Thymus (tissue), 11 donors: ENCODE results near the gene SH3RF3. TPM values are rescaled to one million over a fixed set of nuclear protein-coding genes. Genes with fewer than 3 reads are reported as not detected.

ENCODE experiments used
- DNase-seq, 9 donors: peaks; one replicate each; pipeline ENCODE4 v3.0.0-alpha.2; 2013; ENCODE audit warnings: low spot score in 9 of 9, low read depth in 6 of 9, missing footprints in 1 of 9
- H3K27ac ChIP-seq, 2 donors: one replicate each; pipeline ENCODE4 v1.5.1; 2013; ENCODE audit warnings: control low read depth in 1 of 2, low read depth in 1 of 2, low read length in 1 of 2, mild to moderate bottlenecking in 1 of 2, moderate library complexity in 1 of 2
- H3K27me3 ChIP-seq, 2 donors: one replicate each; pipeline ENCODE4 v1.5.1; 2013; ENCODE audit warnings: low read length in 1 of 2; ENCODE audit not compliant: control insufficient read depth in 2 of 2, insufficient read depth in 1 of 2
- H3K36me3 ChIP-seq, 2 donors: one replicate each; pipeline ENCODE4 v1.5.1; 2013; ENCODE audit warnings: low read length in 1 of 2, mild to moderate bottlenecking in 1 of 2, moderate library complexity in 1 of 2; ENCODE audit not compliant: control insufficient read depth in 2 of 2, insufficient read depth in 2 of 2
- H3K4me1 ChIP-seq, 2 donors: one replicate each; pipeline ENCODE4 v1.5.1; 2013; ENCODE audit warnings: low read length in 2 of 2; ENCODE audit not compliant: control insufficient read depth in 2 of 2, insufficient read depth in 2 of 2
- H3K4me3 ChIP-seq, 2 donors: one replicate each; pipeline ENCODE4 v1.5.1; 2013; ENCODE audit warnings: low read length in 2 of 2, control low read depth in 1 of 2, mild to moderate bottlenecking in 1 of 2
- H3K9me3 ChIP-seq, 2 donors: one replicate each; pipeline ENCODE4 v1.5.1; 2013; ENCODE audit warnings: low read length in 1 of 2, mild to moderate bottlenecking in 1 of 2; ENCODE audit not compliant: control insufficient read depth in 2 of 2, insufficient read depth in 1 of 2
- WGBS: extraction: QIAGEN DNeasy Blood & Tissue Kit; methylation state at CpG from one replicate; pipeline ENCODE4 v1.1.7; 2013; 5-methylcytosine and 5-hydroxymethylcytosine counted together
- polyA plus RNA-seq: library from polyadenylated mRNA; stranded (reverse); fragments of 200-250 nt; gene quantifications from one replicate; pipeline ENCODE4 v1.2.3, GENCODE V29; 2013
- total RNA-seq: library from RNA; stranded (reverse); fragments of 120-200 nt; gene quantifications from one replicate; pipeline ENCODE4 v1.2.4, GENCODE V29; 2013
- donor health status: healthy.

The SH3RF3 gene
- total and polyA plus RNA-seq, 2 donors, result 3.2 to 8.2 TPM

- WGBS, result 98% methylated on average over 6 of the region's 6 CpGs
- Histone ChIP-seq H3K4me3 (no peak overlapping the region), H3K4me1 (peaks cover 8 to 15% of the 10 kb centered on the region in 2 donors), H3K36me3 (no peaks in the 10 kb centered on the region), H3K9me3 (no peaks in the 10 kb centered on the region), H3K27ac (no peak overlapping the region), H3K27me3 (no peaks in the 10 kb centered on the region)
- no peak for DNase-seq
Observed at GRCh38 chr2:109339519-109339966, 210.5 kb downstream of the SH3RF3 start.

GRCh38 chr2:109340381-109340780 is 211.4 kb downstream of the SH3RF3 start:
- Histone ChIP-seq H3K27ac (no peak overlapping the region), H3K4me1 (peaks cover 6 to 9% of the 10 kb centered on the region in 2 donors), H3K27me3 (no peaks in the 10 kb centered on the region), H3K9me3 (no peaks in the 10 kb centered on the region), H3K4me3 (no peak overlapping the region), H3K36me3 (no peaks in the 10 kb centered on the region)
- no peak for DNase-seq
- 98% methylated on average over 4 of the region's 4 CpGs for WGBS

- peaks cover 0 to 7% of the 10 kb centered on the region in 2 donors for H3K4me1 ChIP-seq
- H3K27ac ChIP-seq, result peak overlapping the region in 1 of 2 donors; percentile 41
- no peaks in the 10 kb centered on the region for H3K27me3 ChIP-seq
- no peak overlapping the region for H3K4me3 ChIP-seq
- 85% methylated on average over 7 of the region's 7 CpGs for WGBS
- DNase-seq, result no peak
- no peaks in the 10 kb centered on the region for H3K9me3 ChIP-seq
- no peaks in the 10 kb centered on the region for H3K36me3 ChIP-seq
Observed at GRCh38 chr2:109341355-109342255, 212.6 kb downstream of the SH3RF3 start.

- no peak overlapping the region for H3K4me3 ChIP-seq
- 97% methylated on average over 18 of the region's 18 CpGs for WGBS
- no peak for DNase-seq
Observed at GRCh38 chr2:109342256-109342850, 213.3 kb downstream of the SH3RF3 start.

GRCh38 chr2:109342930-109343329 is 213.9 kb downstream of the SH3RF3 start:
- 94% methylated on average over 6 of the region's 6 CpGs for WGBS
- no peak overlapping the region for H3K4me3 ChIP-seq
- H3K27me3 ChIP-seq, result no peaks in the 10 kb centered on the region
- H3K27ac ChIP-seq, result no peak overlapping the region
- no peaks in the 10 kb centered on the region for H3K36me3 ChIP-seq
- DNase-seq, result no peak
- H3K4me1 ChIP-seq, result peaks cover 0 to 17% of the 10 kb centered on the region in 2 donors
- H3K9me3 ChIP-seq, result no peaks in the 10 kb centered on the region

More at GRCh38 chr2:109342256-109342850, 213.3 kb downstream of the SH3RF3 start:
- no peaks in the 10 kb centered on the region for H3K9me3 ChIP-seq
- no peak overlapping the region for H3K27ac ChIP-seq
- H3K4me1 ChIP-seq, result peaks cover 0 to 11% of the 10 kb centered on the region in 2 donors
- no peaks in the 10 kb centered on the region for H3K36me3 ChIP-seq
- no peaks in the 10 kb centered on the region for H3K27me3 ChIP-seq

GRCh38 chr2:109343460-109343859 is 214.5 kb downstream of the SH3RF3 start:
- 96% methylated on average over 5 of the region's 5 CpGs for WGBS
- no peaks in the 10 kb centered on the region for H3K9me3 ChIP-seq

GRCh38 chr2:109344270-109344805 is 215.3 kb downstream of the SH3RF3 start:
- Histone ChIP-seq H3K27me3 (no peaks in the 10 kb centered on the region), H3K36me3 (no peaks in the 10 kb centered on the region), H3K4me1 (peaks cover 3 to 31% of the 10 kb centered on the region in 2 donors), H3K27ac (no peak overlapping the region), H3K9me3 (no peaks in the 10 kb centered on the region), H3K4me3 (no peak overlapping the region)
- WGBS, result 95% methylated on average over 9 of the region's 9 CpGs
- DNase-seq, result no peak

More at GRCh38 chr2:109343460-109343859, 214.5 kb downstream of the SH3RF3 start:
- Histone ChIP-seq H3K27me3 (no peaks in the 10 kb centered on the region), H3K4me1 (peaks cover 2 to 22% of the 10 kb centered on the region in 2 donors), H3K27ac (no peak overlapping the region), H3K4me3 (no peak overlapping the region), H3K36me3 (no peaks in the 10 kb centered on the region)
- DNase-seq, result no peak

GRCh38 chr2:109345091-109345490 is 216.1 kb downstream of the SH3RF3 start:
- H3K4me1 ChIP-seq, result peaks cover 9 to 39% of the 10 kb centered on the region in 2 donors
- WGBS, result 89% methylated on average over 10 of the region's 10 CpGs
- no peak overlapping the region for H3K4me3 ChIP-seq
- no peaks in the 10 kb centered on the region for H3K27me3 ChIP-seq
- DNase-seq, result no peak
- no peak overlapping the region for H3K27ac ChIP-seq
- no peaks in the 10 kb centered on the region for H3K9me3 ChIP-seq
- H3K36me3 ChIP-seq, result no peaks in the 10 kb centered on the region
